HCT116 (cell line): ENCODE data around the gene PPP4R3C. TPM values are rescaled to one million over a fixed set of nuclear protein-coding genes. Genes with fewer than 3 reads are reported as not detected.

Experiments
- ATAC-seq: fragments of 200-7000 bp; cut with Tn5 transposase; 2 replicates; pipeline ENCODE4 v1.9.1; 2020; ENCODE audit warnings: mild to moderate bottlenecking, moderate library complexity
- BruUV-seq: library from RNA; stranded (reverse); fragments of 400-500 nt; replicated peaks from 2 replicates; lab custom pipeline; 2021; lab: Mats Ljungman, UMichigan
- CTCF ChIA-PET: fragments of 300-600 bp; sonication (Branson Sonifier 250); formaldehyde crosslinking; loops from one replicate; lab custom pipeline; 2021; ENCODE audit warnings: antibody characterized with exemption; lab: Charles Lee
- POLR2A ChIA-PET: fragments of 300-600, 350-600 bp; sonication (Branson Sonifier 250); formaldehyde crosslinking; loops from one replicate; lab custom pipeline; 2021; ENCODE audit warnings: antibody characterized with exemption; lab: Charles Lee
- RAD21 ChIA-PET, 2 experiments: fragments of 300-600 bp; sonication (Branson Sonifier 250); formaldehyde crosslinking; loops; one replicate each; lab custom pipeline; 2023; ENCODE audit warnings: low total read pairs in 2 of 2; ENCODE audit not compliant: uncharacterized antibody in 2 of 2, unreplicated experiment in 2 of 2, low non-redundant PET in 1 of 2; lab: Charles Lee
- DNase-seq: peaks from one replicate; pipeline ENCODE4 v3.0.0-alpha.2; 2010; ENCODE audit warnings: low read depth, low spot score
- H2AFZ ChIP-seq: fragments of 200-600 bp; shearing (Covaris generic), sonication (generic); 2 replicates; pipeline ENCODE4 v1.6.1; 2017; ENCODE audit warnings: low read depth, mixed run types, mixed read lengths, antibody characterized with exemption, low read length; ENCODE audit not compliant: poor library complexity, severe bottlenecking
- H3K27ac ChIP-seq: 2 replicates; pipeline ENCODE4 v1.5.1; 2012; ENCODE audit warnings: low read depth, low read length
- H3K27me3 ChIP-seq: fragments of 200-600 bp; sonication (generic); 2 replicates; pipeline ENCODE4 v1.6.1; 2016; ENCODE audit warnings: mixed run types, low read length, mixed read lengths; ENCODE audit not compliant: insufficient read depth
- H3K36me3 ChIP-seq, 2 experiments: fragments of 200-500 bp in 1 of 2; fragments of 200-600 bp in 1 of 2; sonication (Bioruptor generic) in 1 of 2; sonication (generic) in 1 of 2; 2 replicates each; pipeline versions ENCODE4 v1.5.1 to v1.6.1; 2014 to 2016; ENCODE audit warnings: low read length in 2 of 2, inconsistent platforms in 1 of 2, mixed read lengths in 1 of 2, mixed run types in 1 of 2; ENCODE audit not compliant: insufficient read depth in 2 of 2, control insufficient read depth in 1 of 2
- H3K4me1 ChIP-seq, 2 experiments: fragments of 200-600 bp in 1 of 2; sonication (generic) in 1 of 2; 2 replicates each; pipeline versions ENCODE4 v1.5.1 to v1.6.1; 2012 to 2017; ENCODE audit warnings: low read length in 2 of 2, inconsistent platforms in 1 of 2, mild to moderate bottlenecking in 1 of 2, mixed read lengths in 1 of 2, mixed run types in 1 of 2, moderate library complexity in 1 of 2; ENCODE audit not compliant: insufficient read depth in 2 of 2, control insufficient read depth in 1 of 2
- H3K4me2 ChIP-seq: fragments of 200-600 bp; sonication (generic); 2 replicates; pipeline ENCODE4 v1.6.1; 2017; ENCODE audit warnings: mixed run types, low read length, mixed read lengths
- H3K4me3 ChIP-seq, 2 experiments: fragments of 200-600 bp in 1 of 2; sonication (generic) in 1 of 2; replicated peaks in 1 of 2; 2 replicates each; pipeline ENCODE4 v1.5.1; 2011 to 2016; ENCODE audit warnings: low read length in 2 of 2, control low read depth in 1 of 2, low read depth in 1 of 2, mild to moderate bottlenecking in 1 of 2, mixed read lengths in 1 of 2, mixed run types in 1 of 2
- H3K79me2 ChIP-seq: fragments of 200-600 bp; sonication (generic); 2 replicates; pipeline ENCODE4 v1.6.1; 2017; ENCODE audit warnings: mild to moderate bottlenecking, mixed run types, low read length, moderate library complexity, mixed read lengths; ENCODE audit not compliant: insufficient read depth
- H3K9ac ChIP-seq: fragments of 200-600 bp; sonication (generic); 2 replicates; pipeline ENCODE4 v1.6.1; 2016; ENCODE audit warnings: low read length, mixed read lengths
- H3K9me2 ChIP-seq: fragments of 200-600 bp; sonication (generic), shearing (Covaris generic); 2 replicates; pipeline ENCODE4 v1.6.1; 2017; ENCODE audit warnings: mixed run types, mild to moderate bottlenecking, moderate library complexity; ENCODE audit not compliant: insufficient read depth
- H3K9me3 ChIP-seq, 2 experiments: fragments of 200-500 bp in 1 of 2; fragments of 200-600 bp in 1 of 2; sonication (Bioruptor generic) in 1 of 2; sonication (generic) in 1 of 2; 2 replicates each; pipeline ENCODE4 v1.6.1; 2014 to 2017; ENCODE audit warnings: low read length in 2 of 2, mixed read lengths in 2 of 2, inconsistent platforms in 1 of 2, low read depth in 1 of 2, mild to moderate bottlenecking in 1 of 2, mixed run types in 1 of 2, moderate library complexity in 1 of 2; ENCODE audit not compliant: control insufficient read depth in 1 of 2, insufficient read depth in 1 of 2
- H4K20me1 ChIP-seq: fragments of 200-600 bp; sonication (generic), shearing (Covaris generic); 2 replicates; pipeline ENCODE4 v1.6.1; 2017; ENCODE audit warnings: mixed run types, mild to moderate bottlenecking, moderate library complexity; ENCODE audit not compliant: insufficient read depth
- ATF3 ChIP-seq: IDR thresholded peaks from 2 replicates; pipeline ENCODE4 v1.6.1; 2012
- CBX3 ChIP-seq: IDR thresholded peaks from 2 replicates; pipeline ENCODE4 v1.6.1; 2012; ENCODE audit warnings: low read depth
- CEBPB ChIP-seq: IDR thresholded peaks from 2 replicates; pipeline ENCODE4 v1.6.1; 2012; ENCODE audit warnings: low read depth
- EGR1 ChIP-seq: IDR thresholded peaks from 2 replicates; pipeline ENCODE4 v1.6.1; 2012; ENCODE audit warnings: low read depth
- FOSL1 ChIP-seq: IDR thresholded peaks from 2 replicates; pipeline ENCODE4 v1.6.1; 2012; ENCODE audit warnings: low read depth
- JUND ChIP-seq: IDR thresholded peaks from 2 replicates; pipeline ENCODE4 v1.6.1; 2012
- RAD21 ChIP-seq: IDR thresholded peaks from 2 replicates; pipeline ENCODE4 v1.6.1; 2012; ENCODE audit warnings: low read depth, mild to moderate bottlenecking
- REST ChIP-seq: IDR thresholded peaks from 2 replicates; pipeline ENCODE4 v1.6.1; 2012; ENCODE audit warnings: low read depth
- SIN3A ChIP-seq: IDR thresholded peaks from 2 replicates; pipeline ENCODE4 v1.6.1; 2012; ENCODE audit warnings: low read depth
- SP1 ChIP-seq: IDR thresholded peaks from 2 replicates; pipeline ENCODE4 v1.6.1; 2012; ENCODE audit warnings: low read depth
- SRF ChIP-seq: IDR thresholded peaks from 2 replicates; pipeline ENCODE4 v1.6.1; 2012; ENCODE audit warnings: low read depth
- TCF7L2 ChIP-seq: IDR thresholded peaks from 2 replicates; pipeline ENCODE4 v1.7.0; 2011; ENCODE audit warnings: borderline replicate concordance, inconsistent platforms; ENCODE audit not compliant: insufficient read depth, insufficient read length; ENCODE audit errors: extremely low read depth
- YY1 ChIP-seq: IDR thresholded peaks from 2 replicates; pipeline ENCODE4 v1.6.1; 2011; ENCODE audit warnings: low read length, low read depth, moderate library complexity, mild to moderate bottlenecking; ENCODE audit not compliant: insufficient replicate concordance; ENCODE audit errors: extremely low read depth
- ZBTB33 ChIP-seq: IDR thresholded peaks from 2 replicates; pipeline ENCODE4 v1.6.1; 2011; ENCODE audit warnings: mild to moderate bottlenecking, low read length, moderate library complexity; ENCODE audit not compliant: insufficient replicate concordance; ENCODE audit errors: extremely low read depth
- ZNF274 ChIP-seq: fragments of 200-500 bp; sonication (Bioruptor generic); IDR thresholded peaks from 2 replicates; pipeline ENCODE4 v1.6.1; 2014; ENCODE audit warnings: mild to moderate bottlenecking, low read depth, low read length, inconsistent platforms
- intact Hi-C: fragments of 100-400 bp; cut with micrococcal nuclease; formaldehyde crosslinking; loops from 2 replicates; pipeline ENCODE4 v1.10.0; 2022
- total RNA-seq: library from RNA; stranded (reverse); gene quantifications from one replicate; pipeline ENCODE4 v1.2.1, GENCODE V29; 2021; ENCODE audit not compliant: unreplicated experiment

Gene PPP4R3C
- total RNA-seq, 1 experiment from 2014 or later, result not detected

- no peak for ATAC-seq
- DNase-seq, result no peak
These were observed 1.9 kb upstream of the PPP4R3C start for GRCh38 chrX:27465036-27465435.

More at GRCh38 chrX:27465036-27465435, 1.9 kb upstream of the PPP4R3C start:
- Histone ChIP-seq H3K4me3 (no peak overlapping the region), H3K4me2 (no peak overlapping the region), H3K27me3 (no peaks in the 10 kb centered on the region), H2AFZ (no peak overlapping the region), H4K20me1 (no peaks in the 10 kb centered on the region), H3K4me1 (no peaks in the 10 kb centered on the region), H3K9me3 (no peaks in the 10 kb centered on the region), H3K79me2 (no peaks in the 10 kb centered on the region), H3K9me2 (no peaks in the 10 kb centered on the region), H3K27ac (no peak overlapping the region), H3K9ac (no peak overlapping the region), H3K36me3 (no peaks in the 10 kb centered on the region)
- RAD21 ChIA-PET, result no interaction called here
- TF ChIP-seq CBX3 (no peak), SIN3A (no peak), REST (no peak), FOSL1 (no peak), ATF3 (no peak), ZBTB33 (no peak), RAD21 (no peak), TCF7L2 (no peak), SRF (no peak), CEBPB (no peak), JUND (no peak), SP1 (no peak), YY1 (no peak), ZNF274 (no peak), EGR1 (no peak)
- CTCF ChIA-PET, result no interaction called here
- intact Hi-C loops, result no loop called here
- BruUV-seq, result no TSS peak
- POLR2A ChIA-PET, result no interaction called here
